Transverse colon (tissue), 4 donors: ENCODE results near the gene PCBD1.

ENCODE experiments used
- EP300 ChIP-seq: sonication (generic); formaldehyde crosslinking; IDR thresholded peaks from one replicate; pipeline ENCODE4 v1.6.1; 2017; ENCODE audit warnings: antibody characterized with exemption, low read depth
- POLR2A ChIP-seq: fragments of 450-650 bp; IDR thresholded peaks from one replicate; pipeline ENCODE4 v1.6.1; 2016; ENCODE audit warnings: antibody characterized with exemption, mild to moderate bottlenecking, moderate library complexity
- POLR2AphosphoS5 ChIP-seq, 3 donors: sonication (generic); formaldehyde crosslinking; IDR thresholded peaks; one replicate each; pipeline ENCODE4 v1.6.1; 2016; ENCODE audit warnings: antibody characterized with exemption in 3 of 3
- TF ChIP-seq, protein P1 (sequence below), 5 experiments: fragments of 200-600 bp in 3 of 5; fragments of 450-650 bp in 2 of 5; sonication (generic) in 3 of 5; IDR thresholded peaks; 1 replicate in 2 of 5; 2 replicates in 3 of 5; pipeline ENCODE4 v1.5.1; 2016 to 2017; ENCODE audit warnings: antibody characterized with exemption in 5 of 5, inconsistent platforms in 3 of 5, mild to moderate bottlenecking in 2 of 5, moderate library complexity in 1 of 5

DNA sequence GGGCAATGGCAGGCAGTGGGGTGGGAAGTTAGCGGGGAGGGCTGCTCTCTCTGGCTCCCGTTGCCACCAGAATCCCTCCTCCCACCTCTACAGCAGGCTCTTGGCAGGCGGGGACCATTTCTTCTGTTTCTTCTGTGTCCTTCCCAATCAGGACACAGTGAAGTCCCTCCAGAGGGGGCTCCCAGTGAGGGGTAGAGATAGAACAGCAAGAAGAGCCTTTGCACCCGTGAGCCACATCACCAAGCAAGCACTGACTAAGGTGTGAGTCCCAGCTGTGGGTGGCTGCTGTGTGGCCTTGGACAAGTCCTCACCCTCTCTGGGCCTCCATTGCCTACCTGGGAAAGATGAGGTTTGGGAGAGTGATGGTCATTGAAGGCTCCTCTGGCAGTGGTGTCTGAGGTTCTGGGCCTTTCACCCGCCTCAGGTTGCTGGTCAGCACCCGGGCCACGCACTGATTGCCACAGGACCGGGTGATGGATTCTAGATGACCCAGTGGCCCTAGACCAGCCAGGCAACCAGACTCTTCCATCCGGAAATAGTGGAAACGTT, 26.0 kb upstream of the PCBD1 start:
- TF ChIP-seq, protein P1, sequence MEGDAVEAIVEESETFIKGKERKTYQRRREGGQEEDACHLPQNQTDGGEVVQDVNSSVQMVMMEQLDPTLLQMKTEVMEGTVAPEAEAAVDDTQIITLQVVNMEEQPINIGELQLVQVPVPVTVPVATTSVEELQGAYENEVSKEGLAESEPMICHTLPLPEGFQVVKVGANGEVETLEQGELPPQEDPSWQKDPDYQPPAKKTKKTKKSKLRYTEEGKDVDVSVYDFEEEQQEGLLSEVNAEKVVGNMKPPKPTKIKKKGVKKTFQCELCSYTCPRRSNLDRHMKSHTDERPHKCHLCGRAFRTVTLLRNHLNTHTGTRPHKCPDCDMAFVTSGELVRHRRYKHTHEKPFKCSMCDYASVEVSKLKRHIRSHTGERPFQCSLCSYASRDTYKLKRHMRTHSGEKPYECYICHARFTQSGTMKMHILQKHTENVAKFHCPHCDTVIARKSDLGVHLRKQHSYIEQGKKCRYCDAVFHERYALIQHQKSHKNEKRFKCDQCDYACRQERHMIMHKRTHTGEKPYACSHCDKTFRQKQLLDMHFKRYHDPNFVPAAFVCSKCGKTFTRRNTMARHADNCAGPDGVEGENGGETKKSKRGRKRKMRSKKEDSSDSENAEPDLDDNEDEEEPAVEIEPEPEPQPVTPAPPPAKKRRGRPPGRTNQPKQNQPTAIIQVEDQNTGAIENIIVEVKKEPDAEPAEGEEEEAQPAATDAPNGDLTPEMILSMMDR (IDR thresholded peaks at IDR 0.05), result no peak
- no peak for TF ChIP-seq POLR2AphosphoS5 (IDR thresholded peaks at IDR 0.05)
- TF ChIP-seq POLR2A, result no peak
- TF ChIP-seq EP300, result no peak
